Panc1 (cell line): ENCODE measurements around the gene ITGA3.

ENCODE experiments used
- POLR2AphosphoS5 ChIP-seq: IDR thresholded peaks from 2 replicates; pipeline ENCODE4 v1.6.1; 2012; ENCODE audit warnings: mild to moderate bottlenecking, low read depth, low read length, moderate library complexity
- REST ChIP-seq, 2 experiments: IDR thresholded peaks; 2 replicates each; pipeline ENCODE4 v1.6.1; 2011 to 2012; ENCODE audit warnings: low read depth in 2 of 2, control low read depth in 1 of 2, low read length in 1 of 2, mild to moderate bottlenecking in 1 of 2, moderate library complexity in 1 of 2; ENCODE audit not compliant: insufficient read depth in 1 of 2

GRCh38 chr17:50075446-50076032 is 19.6 kb downstream of the ITGA3 start:
- TF ChIP-seq POLR2AphosphoS5 (no peak), REST (IDR thresholded peaks at IDR 0.05; ENCODE audit: insufficient read depth in 1 of 2, low read depth in 2 of 2, low read length in 1 of 2) (no peak)
